GM12891 (cell line): Measurements from ENCODE around the gene PLS1.

Experiments used
- POLR2A ChIP-seq: IDR thresholded peaks from 2 replicates; pipeline ENCODE4 v1.6.1; 2011; ENCODE audit warnings: low read depth, low read length, control low read depth
- POLR2AphosphoS5 ChIP-seq: IDR thresholded peaks from 2 replicates; pipeline ENCODE4 v1.6.1; 2011; ENCODE audit warnings: low read depth, low read length, control low read depth
- POU2F2 ChIP-seq: IDR thresholded peaks from 2 replicates; pipeline ENCODE4 v1.6.1; 2011; ENCODE audit warnings: low read depth, mild to moderate bottlenecking, control low read depth, low read length, moderate library complexity
- SPI1 ChIP-seq: IDR thresholded peaks from 2 replicates; pipeline ENCODE4 v1.6.1; 2011; ENCODE audit warnings: low read depth, low read length, control low read depth
- TAF1 ChIP-seq: IDR thresholded peaks from 2 replicates; pipeline ENCODE4 v1.6.1; 2011; ENCODE audit warnings: low read depth, low read length, control low read depth

DNA sequence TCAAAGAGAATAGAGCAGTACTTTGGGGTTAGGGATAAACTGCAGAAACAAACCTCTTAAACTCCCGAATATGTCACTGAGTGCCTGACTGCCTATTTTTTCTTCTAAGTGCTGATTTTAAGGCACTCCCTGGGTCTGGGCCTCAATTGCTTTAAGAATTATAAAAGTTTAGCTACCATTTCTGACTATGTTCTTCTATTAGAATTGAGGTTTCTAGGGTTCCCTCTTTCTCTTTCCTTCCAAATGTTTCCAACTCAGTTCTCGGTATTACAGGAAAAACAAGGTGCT lies 28.9 kb downstream of the PLS1 start:
- TF ChIP-seq POLR2AphosphoS5: no peak
- no peak for TF ChIP-seq POLR2A
- TF ChIP-seq TAF1: no peak
- no peak for TF ChIP-seq SPI1
- no peak for TF ChIP-seq POU2F2
